MCF 10A (cell line): ENCODE measurements around the gene SLC2A1. TPM values are rescaled to one million over a fixed set of nuclear protein-coding genes. Genes with fewer than 3 reads are reported as not detected.

Experiments used
- BruUV-seq: library from RNA; stranded (reverse); fragments of 400-500 nt; replicated peaks from 2 replicates; lab custom pipeline; 2021; lab: Mats Ljungman, UMichigan
- CTCF ChIA-PET: fragments of 300-600 bp; sonication (Branson Sonifier 250); formaldehyde crosslinking; extraction: SDS; loops from one replicate; lab custom pipeline; 2021; ENCODE audit warnings: antibody characterized with exemption, inconsistent platforms; lab: Yijun Ruan, JAX
- POLR2A ChIA-PET: fragments of 300-600, 350-650 bp; sonication (Branson Sonifier 250); formaldehyde crosslinking; extraction: SDS; loops from one replicate; lab custom pipeline; 2020; ENCODE audit warnings: antibody characterized with exemption, inconsistent platforms; lab: Yijun Ruan, JAX
- DNase-seq: peaks from one replicate; pipeline ENCODE4 v3.0.0-alpha.2; 2018; ENCODE audit not compliant: unreplicated experiment
- H3K27ac Mint-ChIP-seq: one replicate; pipeline ENCODE4 v1.8.0; 2022; ENCODE audit warnings: mild to moderate bottlenecking, low read depth, mixed read lengths; ENCODE audit not compliant: unreplicated experiment
- H3K27me3 Mint-ChIP-seq: one replicate; pipeline ENCODE4 v1.8.0; 2022; ENCODE audit warnings: mixed read lengths; ENCODE audit not compliant: insufficient read depth, unreplicated experiment
- H3K36me3 Mint-ChIP-seq: one replicate; pipeline ENCODE4 v1.8.0; 2022; ENCODE audit warnings: mild to moderate bottlenecking, moderate library complexity, mixed read lengths; ENCODE audit not compliant: insufficient read depth, unreplicated experiment
- H3K4me1 Mint-ChIP-seq: one replicate; pipeline ENCODE4 v1.8.0; 2022; ENCODE audit warnings: mixed read lengths; ENCODE audit not compliant: insufficient read depth, unreplicated experiment
- H3K4me3 Mint-ChIP-seq: one replicate; pipeline ENCODE4 v1.8.0; 2022; ENCODE audit warnings: mild to moderate bottlenecking, moderate library complexity, mixed read lengths; ENCODE audit not compliant: unreplicated experiment
- H3K9me3 Mint-ChIP-seq: one replicate; pipeline ENCODE4 v1.8.0; 2022; ENCODE audit warnings: mixed read lengths; ENCODE audit not compliant: unreplicated experiment
- intact Hi-C: fragments of 100-400 bp; cut with micrococcal nuclease; formaldehyde crosslinking; loops from 2 replicates; pipeline ENCODE4 v1.14.1; 2022
- total RNA-seq: library from RNA; stranded (reverse); gene quantifications from 2 replicates; pipeline ENCODE4 v1.2.3, GENCODE V29; 2022
- TF ChIP-seq, protein P1 (sequence below): fragments of 200-600 bp; IDR thresholded peaks from one replicate; pipeline ENCODE4 v1.8.0; 2022; ENCODE audit warnings: antibody characterized with exemption, mild to moderate bottlenecking; ENCODE audit not compliant: unreplicated experiment

The SLC2A1 gene
- total RNA-seq, 1 experiment from 2014 or later: 87.5 TPM

DNA sequence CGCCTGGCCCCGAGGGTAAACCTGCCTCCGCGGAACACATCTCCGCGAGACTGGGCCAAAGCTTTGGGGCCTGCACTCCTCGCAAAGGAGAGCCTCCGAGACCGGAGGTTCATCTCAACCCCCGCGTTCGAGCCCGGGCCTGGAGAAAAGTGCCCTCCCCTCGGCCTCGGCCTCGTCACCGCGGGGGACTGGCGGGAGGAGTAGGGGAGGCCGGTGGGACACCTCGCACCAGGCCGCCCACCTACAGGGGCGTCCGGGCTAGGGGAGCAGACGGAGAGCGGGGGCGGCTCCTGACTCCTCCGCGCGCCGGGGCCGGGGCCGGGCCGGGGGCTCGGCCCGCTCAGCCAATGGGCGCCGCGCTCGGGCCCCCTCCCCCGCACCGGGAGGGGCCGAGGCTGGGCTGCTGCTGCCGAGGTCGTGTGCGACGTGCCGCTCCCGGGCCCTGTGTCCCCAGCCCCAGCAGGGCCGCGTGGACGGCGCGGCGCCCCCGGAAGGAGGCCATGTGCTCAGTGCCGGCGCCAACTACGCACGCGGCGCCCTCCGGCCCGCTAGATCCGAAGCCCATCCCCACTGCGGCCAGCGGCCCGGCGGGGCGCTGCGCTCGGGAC is 684 bp downstream of the SLC2A1 start:
- intact Hi-C loops: loop anchor here (1.0 to 5.0 kb wide), 3 partner anchors 17 to 64 kb away; no protein-coding TSS in a partner anchor
- Mint-ChIP-seq H3K9me3 (no peaks in the 10 kb centered on the region), H3K27ac (peak overlapping the region; percentile 93), H3K36me3 (peaks cover 7% of the 10 kb centered on the region), H3K27me3 (no peaks in the 10 kb centered on the region), H3K4me3 (peak overlapping the region; percentile 91), H3K4me1 (peaks cover 32% of the 10 kb centered on the region)
- DNase-seq: peak; percentile 57
- TF ChIP-seq, protein P1, sequence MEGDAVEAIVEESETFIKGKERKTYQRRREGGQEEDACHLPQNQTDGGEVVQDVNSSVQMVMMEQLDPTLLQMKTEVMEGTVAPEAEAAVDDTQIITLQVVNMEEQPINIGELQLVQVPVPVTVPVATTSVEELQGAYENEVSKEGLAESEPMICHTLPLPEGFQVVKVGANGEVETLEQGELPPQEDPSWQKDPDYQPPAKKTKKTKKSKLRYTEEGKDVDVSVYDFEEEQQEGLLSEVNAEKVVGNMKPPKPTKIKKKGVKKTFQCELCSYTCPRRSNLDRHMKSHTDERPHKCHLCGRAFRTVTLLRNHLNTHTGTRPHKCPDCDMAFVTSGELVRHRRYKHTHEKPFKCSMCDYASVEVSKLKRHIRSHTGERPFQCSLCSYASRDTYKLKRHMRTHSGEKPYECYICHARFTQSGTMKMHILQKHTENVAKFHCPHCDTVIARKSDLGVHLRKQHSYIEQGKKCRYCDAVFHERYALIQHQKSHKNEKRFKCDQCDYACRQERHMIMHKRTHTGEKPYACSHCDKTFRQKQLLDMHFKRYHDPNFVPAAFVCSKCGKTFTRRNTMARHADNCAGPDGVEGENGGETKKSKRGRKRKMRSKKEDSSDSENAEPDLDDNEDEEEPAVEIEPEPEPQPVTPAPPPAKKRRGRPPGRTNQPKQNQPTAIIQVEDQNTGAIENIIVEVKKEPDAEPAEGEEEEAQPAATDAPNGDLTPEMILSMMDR: no peak
- ChIA-PET POLR2A (interaction anchor here (0.5 to 16.8 kb wide), 10 partner anchors 9 to 91 kb away, joined by 3 to 403 read pairs (median 13); no protein-coding TSS in a partner anchor), CTCF (interaction anchor here (0.7 to 1.5 kb wide), 2 partner anchors 14 to 45 kb away, joined by 3 to 4 read pairs; no protein-coding TSS in a partner anchor)
- no TSS peak for BruUV-seq

DNA sequence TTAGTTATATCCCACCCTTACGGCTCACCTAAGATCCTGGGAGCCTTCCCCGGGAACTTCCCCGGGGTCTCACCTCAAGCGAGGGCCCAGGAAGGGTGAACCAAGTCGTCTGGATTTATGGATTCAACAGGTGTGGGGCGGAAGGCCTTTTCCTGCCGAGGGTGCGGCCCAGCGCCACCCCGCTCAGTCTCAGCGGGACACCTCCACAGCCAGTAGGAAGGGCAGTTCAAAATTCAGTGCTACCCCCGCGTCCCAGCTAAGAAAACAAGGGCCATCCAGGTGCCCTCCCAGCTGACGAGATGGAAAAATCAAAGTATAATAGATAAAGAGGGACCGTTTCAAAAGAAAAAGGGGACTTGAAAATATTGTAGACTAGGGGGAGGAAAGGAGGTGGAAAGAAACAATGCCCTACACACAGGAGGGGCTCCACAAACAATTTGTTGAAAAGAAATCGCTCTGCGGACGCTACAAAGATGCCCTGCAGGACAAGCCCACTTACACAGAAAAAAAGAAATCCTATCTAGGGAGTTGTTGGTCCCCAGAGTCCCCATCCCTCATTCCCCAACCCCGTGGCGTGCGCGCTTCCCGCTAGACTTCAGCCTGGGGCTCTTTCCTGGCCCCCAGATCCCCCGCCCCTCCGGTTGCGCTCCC is 1.3 kb downstream of the SLC2A1 start:
- H3K4me3 Mint-ChIP-seq: peak overlapping the region; percentile 91
- no peaks in the 10 kb centered on the region for H3K27me3 Mint-ChIP-seq
- no peaks in the 10 kb centered on the region for H3K9me3 Mint-ChIP-seq
- CTCF ChIA-PET: interaction anchor here (0.6 to 2.8 kb wide), 10 partner anchors 11 to 1023 kb away, joined by 3 to 14 read pairs (median 4); no protein-coding TSS in a partner anchor
- BruUV-seq: TSS peak; percentile 36
- H3K36me3 Mint-ChIP-seq: peaks cover 13% of the 10 kb centered on the region
- DNase-seq: peak; percentile 35
- POLR2A ChIA-PET: interaction anchor here (0.5 to 16.8 kb wide), 13 partner anchors 8 to 626 kb away, joined by 3 to 403 read pairs (median 4); partner anchors contain the start of gene YBX1
- peak overlapping the region; percentile 93 for H3K27ac Mint-ChIP-seq
- H3K4me1 Mint-ChIP-seq: peaks cover 28% of the 10 kb centered on the region
- TF ChIP-seq, protein P1: no peak
- intact Hi-C loops: loop anchor here (5.0 kb wide), 2 partner anchors 35 to 65 kb away; no protein-coding TSS in a partner anchor

DNA sequence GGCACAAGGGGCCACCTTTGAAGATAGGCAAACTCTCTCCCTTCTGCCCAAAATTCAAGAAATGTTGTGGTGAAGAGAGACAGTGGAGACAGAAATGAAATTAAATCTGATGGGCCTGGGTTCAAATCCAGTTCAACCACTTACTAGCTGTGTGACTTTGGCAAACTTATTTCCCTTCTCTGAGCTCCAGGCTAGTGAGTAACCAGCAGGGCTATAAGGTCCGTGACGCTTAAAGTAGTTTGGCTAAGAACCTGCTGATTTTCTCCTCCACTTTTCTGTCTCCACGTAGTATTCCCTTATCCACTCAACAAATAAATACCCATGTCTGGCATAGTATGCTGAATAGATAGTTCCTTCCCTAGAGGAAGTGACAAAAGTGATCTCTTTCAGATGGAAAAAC is 1.9 kb downstream of the SLC2A1 start:
- Mint-ChIP-seq H3K27ac (peak overlapping the region; percentile 93), H3K27me3 (no peaks in the 10 kb centered on the region), H3K36me3 (peaks cover 14% of the 10 kb centered on the region), H3K4me3 (peak overlapping the region; percentile 91), H3K4me1 (peaks cover 23% of the 10 kb centered on the region), H3K9me3 (no peaks in the 10 kb centered on the region)
- intact Hi-C loops: loop anchor here (5.0 kb wide), 2 partner anchors 34 to 66 kb away; no protein-coding TSS in a partner anchor
- BruUV-seq: no TSS peak
- CTCF ChIA-PET: interaction anchor here (0.6 to 2.8 kb wide), 9 partner anchors 10 to 1023 kb away, joined by 3 to 14 read pairs (median 4); no protein-coding TSS in a partner anchor
- TF ChIP-seq, protein P1: no peak
- POLR2A ChIA-PET: interaction anchor here (0.6 to 16.8 kb wide), 12 partner anchors 9 to 625 kb away, joined by 3 to 403 read pairs (median 7); partner anchors contain the start of gene YBX1
- no peak for DNase-seq
